ENCODE measurements around the gene PNPLA6. TPM values are rescaled to one million over a fixed set of nuclear protein-coding genes. Genes with fewer than 3 reads are reported as not detected.
"Not testable (repeated sequence)": the region's sequence is repeated elsewhere in the genome, so short reads cannot be mapped to it uniquely, and the experiment has no call there.

PNPLA6 gene
- total RNA-seq, 4 donors from 2014 or later, result 54.9 to 111 (median 75.2) TPM

DNA sequence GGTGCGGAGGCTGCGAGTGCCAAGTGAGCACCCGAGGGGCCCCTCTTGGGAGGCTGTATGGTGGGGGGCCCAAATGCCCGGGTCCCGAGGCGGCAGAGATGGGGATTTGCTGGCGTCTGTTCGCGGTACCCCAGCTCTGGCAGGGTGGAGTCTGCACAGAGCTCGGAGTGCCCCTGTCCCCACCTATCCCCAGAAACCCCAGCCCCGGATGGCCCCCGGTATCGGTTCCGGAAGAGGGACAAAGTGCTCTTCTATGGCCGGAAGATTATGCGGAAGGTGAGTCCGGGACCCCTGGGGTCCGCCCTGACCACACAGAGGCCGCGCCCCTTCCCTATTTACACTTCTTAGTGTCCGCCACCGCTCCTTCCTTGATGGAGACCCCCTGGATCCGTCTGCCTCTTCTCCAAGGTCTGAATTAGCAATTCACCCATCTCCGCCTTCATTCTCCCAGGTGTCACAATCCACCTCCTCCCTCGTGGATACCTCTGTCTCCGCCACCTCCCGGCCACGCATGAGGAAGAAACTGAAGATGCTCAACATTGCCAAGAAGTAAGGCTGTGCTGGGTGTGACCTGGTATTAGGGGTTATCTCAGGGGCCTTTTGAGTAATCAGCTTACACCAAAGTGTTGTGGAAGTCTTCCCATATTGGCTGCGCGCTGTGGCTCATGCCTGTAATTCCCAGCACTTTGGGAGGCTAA is 630 bp downstream of the PNPLA6 start:
- H3K4me3 ChIP-seq, result peak overlapping the region; percentile 60 to 70
- TF ChIP-seq EP300 (IDR thresholded peaks at IDR 0.05) (no peak), POLR2A (IDR thresholded peaks at IDR 0.05) (no peak), POLR2AphosphoS5 (IDR thresholded peaks at IDR 0.05) (no peak)
- TF ChIP-seq, protein P1, sequence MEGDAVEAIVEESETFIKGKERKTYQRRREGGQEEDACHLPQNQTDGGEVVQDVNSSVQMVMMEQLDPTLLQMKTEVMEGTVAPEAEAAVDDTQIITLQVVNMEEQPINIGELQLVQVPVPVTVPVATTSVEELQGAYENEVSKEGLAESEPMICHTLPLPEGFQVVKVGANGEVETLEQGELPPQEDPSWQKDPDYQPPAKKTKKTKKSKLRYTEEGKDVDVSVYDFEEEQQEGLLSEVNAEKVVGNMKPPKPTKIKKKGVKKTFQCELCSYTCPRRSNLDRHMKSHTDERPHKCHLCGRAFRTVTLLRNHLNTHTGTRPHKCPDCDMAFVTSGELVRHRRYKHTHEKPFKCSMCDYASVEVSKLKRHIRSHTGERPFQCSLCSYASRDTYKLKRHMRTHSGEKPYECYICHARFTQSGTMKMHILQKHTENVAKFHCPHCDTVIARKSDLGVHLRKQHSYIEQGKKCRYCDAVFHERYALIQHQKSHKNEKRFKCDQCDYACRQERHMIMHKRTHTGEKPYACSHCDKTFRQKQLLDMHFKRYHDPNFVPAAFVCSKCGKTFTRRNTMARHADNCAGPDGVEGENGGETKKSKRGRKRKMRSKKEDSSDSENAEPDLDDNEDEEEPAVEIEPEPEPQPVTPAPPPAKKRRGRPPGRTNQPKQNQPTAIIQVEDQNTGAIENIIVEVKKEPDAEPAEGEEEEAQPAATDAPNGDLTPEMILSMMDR (IDR thresholded peaks at IDR 0.05), result no peak
- H3K9me3 ChIP-seq, result no peaks in the 10 kb centered on the region
- H3K36me3 ChIP-seq, result peaks cover 0 to 54% of the 10 kb centered on the region in 2 donors
- ATAC-seq, result no peak
- peak overlapping the region; percentile 82 to 99 (median 91) for H3K27ac ChIP-seq
- peaks cover 0 to 28% (median 5%) of the 10 kb centered on the region in 3 donors for H3K4me1 ChIP-seq
- H3K27me3 ChIP-seq, result no peaks in the 10 kb centered on the region
- 14 to 29% methylated on average over 16 to 18 of the region's 30 CpGs for WGBS, 2 donors (ENCODE audit: low coverage in 1 of 2)

DNA sequence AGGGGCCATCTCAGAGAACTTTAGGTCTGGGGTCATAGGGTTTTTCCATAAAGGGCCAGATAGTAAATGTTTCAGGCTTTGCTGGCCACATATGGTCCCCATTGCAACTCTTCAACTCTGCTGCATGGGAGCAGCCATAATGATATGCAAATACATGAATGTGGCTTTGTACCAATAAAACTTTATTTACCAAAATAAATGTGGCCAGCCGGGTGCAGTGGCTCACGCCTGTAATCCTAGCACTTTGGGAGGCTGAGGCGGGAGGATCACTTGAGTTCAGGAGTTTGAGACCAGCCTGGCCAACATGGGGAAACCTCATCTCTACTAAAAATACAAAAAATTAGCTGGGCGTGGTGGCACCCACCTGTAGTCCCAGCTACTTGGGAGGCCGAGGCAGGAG is 3.5 kb downstream of the PNPLA6 start:
- H3K27ac ChIP-seq, H3K27me3 ChIP-seq, H3K9me3 ChIP-seq, H3K4me3 ChIP-seq, ATAC-seq: not testable (repeated sequence)
- H3K4me1 ChIP-seq, result peaks cover 0 to 18% (median 5%) of the 10 kb centered on the region in 3 donors
- peaks cover 0 to 72% of the 10 kb centered on the region in 2 donors for H3K36me3 ChIP-seq
- WGBS, 2 donors (ENCODE audit: low coverage in 1 of 2), result 93 to 100% methylated on average over 3 to 4 of the region's 5 CpGs

DNA sequence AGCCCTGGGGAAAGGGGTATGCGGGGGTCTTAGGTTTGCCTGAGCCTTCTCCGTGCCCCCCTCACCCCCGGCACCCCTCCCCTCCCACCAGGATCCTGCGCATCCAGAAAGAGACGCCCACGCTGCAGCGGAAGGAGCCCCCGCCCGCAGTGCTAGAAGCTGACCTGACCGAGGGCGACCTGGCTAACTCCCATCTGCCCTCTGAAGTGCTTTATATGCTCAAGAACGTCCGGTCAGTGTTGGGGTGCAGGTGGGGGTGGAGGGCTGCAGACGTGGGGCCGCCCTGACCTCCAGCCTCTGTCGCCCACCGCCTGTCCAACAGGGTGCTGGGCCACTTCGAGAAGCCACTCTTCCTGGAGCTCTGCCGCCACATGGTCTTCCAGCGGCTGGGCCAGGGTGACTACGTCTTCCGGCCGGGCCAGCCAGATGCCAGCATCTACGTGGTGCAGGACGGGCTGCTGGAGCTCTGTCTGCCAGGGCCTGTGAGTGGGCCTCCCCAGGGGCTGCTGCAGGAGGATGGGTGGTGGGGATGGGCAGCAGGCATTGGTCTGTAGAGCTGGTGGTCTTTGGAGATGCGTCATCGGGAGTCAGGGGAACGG is 4.4 kb downstream of the PNPLA6 start:
- peaks cover 0 to 18% (median 5%) of the 10 kb centered on the region in 3 donors for H3K4me1 ChIP-seq
- no peak for TF ChIP-seq POLR2A (IDR thresholded peaks at IDR 0.05)
- TF ChIP-seq POLR2AphosphoS5 (IDR thresholded peaks at IDR 0.05), result no peak
- TF ChIP-seq, protein P1 (IDR thresholded peaks at IDR 0.05), result no peak
- no peak for TF ChIP-seq EP300 (IDR thresholded peaks at IDR 0.05)
- no peak overlapping the region for H3K4me3 ChIP-seq
- ATAC-seq, result no peak
- H3K36me3 ChIP-seq, result peaks cover 0 to 81% of the 10 kb centered on the region in 2 donors
- 91 to 100% methylated on average over 4 to 12 of the region's 28 CpGs for WGBS, 2 donors (ENCODE audit: low coverage in 1 of 2)
- H3K27me3 ChIP-seq, result no peaks in the 10 kb centered on the region
- no peak overlapping the region for H3K27ac ChIP-seq
- no peaks in the 10 kb centered on the region for H3K9me3 ChIP-seq

DNA sequence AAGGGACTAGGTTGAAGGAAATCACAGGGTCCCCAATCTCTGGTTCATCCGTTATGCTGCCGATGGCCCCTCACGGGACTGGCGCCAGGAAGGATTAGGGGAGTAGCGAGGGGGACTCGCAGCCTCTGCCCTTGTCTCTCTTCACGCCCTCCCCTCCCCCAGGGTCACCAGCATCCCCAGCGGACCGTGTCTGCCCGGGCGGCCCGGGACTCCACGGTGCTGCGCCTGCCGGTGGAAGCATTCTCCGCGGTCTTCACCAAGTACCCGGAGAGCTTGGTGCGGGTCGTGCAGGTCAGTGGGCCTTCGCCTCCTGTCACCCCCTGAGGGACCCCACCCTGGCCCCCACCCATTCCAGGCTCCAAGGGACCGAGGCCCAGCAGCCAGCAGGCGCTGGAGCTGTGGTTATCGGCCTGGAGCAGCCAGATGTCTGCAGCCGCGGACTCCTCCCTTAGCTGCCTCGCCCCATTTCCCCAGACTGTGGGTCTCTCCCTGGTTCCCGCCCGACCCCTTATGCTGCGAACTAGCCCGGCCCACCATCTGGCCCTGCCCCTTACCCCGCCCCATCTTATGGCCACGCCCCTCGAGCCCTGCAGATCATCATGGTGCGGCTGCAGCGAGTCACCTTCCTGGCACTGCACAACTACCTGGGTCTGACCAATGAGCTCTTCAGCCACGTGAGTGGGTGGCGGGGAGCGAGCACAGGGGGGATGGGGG is 5.4 kb downstream of the PNPLA6 start:
- Histone ChIP-seq H3K4me3 (no peak overlapping the region), H3K27ac (no peak overlapping the region), H3K36me3 (peaks cover 0 to 91% of the 10 kb centered on the region in 2 donors), H3K27me3 (no peaks in the 10 kb centered on the region), H3K4me1 (peaks cover 0 to 15% (median 5%) of the 10 kb centered on the region in 3 donors), H3K9me3 (no peaks in the 10 kb centered on the region)
- no peak for TF ChIP-seq POLR2A (IDR thresholded peaks at IDR 0.05)
- TF ChIP-seq, protein P1 (IDR thresholded peaks at IDR 0.05), result no peak
- TF ChIP-seq EP300 (IDR thresholded peaks at IDR 0.05), result no peak
- no peak for TF ChIP-seq POLR2AphosphoS5 (IDR thresholded peaks at IDR 0.05)
- ATAC-seq, result no peak
- WGBS, 2 donors (ENCODE audit: low coverage in 1 of 2), result 71 to 75% methylated on average over 4 to 13 of the region's 39 CpGs

DNA sequence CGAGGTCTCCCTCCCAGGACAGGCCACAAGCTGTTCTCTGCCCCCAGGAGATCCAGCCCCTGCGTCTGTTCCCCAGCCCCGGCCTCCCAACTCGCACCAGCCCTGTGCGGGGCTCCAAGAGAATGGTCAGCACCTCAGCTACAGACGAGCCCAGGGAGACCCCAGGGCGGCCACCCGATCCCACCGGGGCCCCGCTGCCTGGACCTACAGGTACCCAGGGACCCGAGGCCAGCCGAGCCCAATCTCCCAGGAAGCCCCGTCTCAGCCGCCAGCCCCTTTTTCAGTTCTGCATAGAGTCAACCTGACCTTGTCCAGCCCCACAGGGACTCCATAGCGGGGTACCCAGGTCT is 5.9 kb downstream of the PNPLA6 start:
- TF ChIP-seq, protein P1 (IDR thresholded peaks at IDR 0.05), result no peak
- TF ChIP-seq EP300 (IDR thresholded peaks at IDR 0.05) (no peak), POLR2AphosphoS5 (IDR thresholded peaks at IDR 0.05) (no peak), POLR2A (IDR thresholded peaks at IDR 0.05) (no peak)

More for the DNA sequence above, 5.9 kb downstream of the PNPLA6 start:
- peaks cover 0 to 96% of the 10 kb centered on the region in 2 donors for H3K36me3 ChIP-seq
- H3K4me1 ChIP-seq, result peaks cover 0 to 9% (median 2%) of the 10 kb centered on the region in 3 donors
- no peak overlapping the region for H3K4me3 ChIP-seq
- WGBS, 2 donors (ENCODE audit: low coverage in 1 of 2), result no CpG with 5 or more reads among the region's 15 CpGs
- H3K27me3 ChIP-seq, result no peaks in the 10 kb centered on the region
- no peak for ATAC-seq
- no peaks in the 10 kb centered on the region for H3K9me3 ChIP-seq
- no peak overlapping the region for H3K27ac ChIP-seq
